ENCODE results near the gene SUSD1. TPM values are rescaled to one million over a fixed set of nuclear protein-coding genes. Genes with fewer than 3 reads are reported as not detected.

Gene SUSD1
- total and polyA plus RNA-seq, 2 of the 13 experiments (the other 11 are each of a cell fraction or from before 2014, with no cell fraction given) = 25.9 to 32.3 TPM

DNA sequence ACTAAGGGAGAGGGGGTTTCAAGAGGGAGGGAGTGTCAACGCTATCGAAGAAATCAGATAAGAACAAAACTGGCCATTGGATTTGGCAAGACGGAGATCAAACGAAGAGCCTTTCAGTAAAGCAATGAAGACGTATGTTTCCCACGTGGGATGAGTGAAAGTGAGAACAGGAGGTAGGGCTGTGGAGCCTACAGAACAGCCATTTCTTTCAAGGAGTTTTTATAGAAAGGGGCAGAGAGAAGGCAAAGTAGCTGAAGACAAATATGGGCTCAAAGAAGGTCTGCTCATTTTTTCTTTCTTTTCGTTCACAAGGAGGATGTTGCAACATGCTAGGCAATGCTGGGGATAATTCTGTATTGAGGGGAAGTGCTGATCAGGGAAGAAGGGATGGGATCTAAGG lies 98.3 kb downstream of the SUSD1 start (continued):
- no peak for TF ChIP-seq NCOA1 (CRISPR knock-in tag; IDR thresholded peaks at IDR 0.05)
- TF ChIP-seq, protein P1, sequence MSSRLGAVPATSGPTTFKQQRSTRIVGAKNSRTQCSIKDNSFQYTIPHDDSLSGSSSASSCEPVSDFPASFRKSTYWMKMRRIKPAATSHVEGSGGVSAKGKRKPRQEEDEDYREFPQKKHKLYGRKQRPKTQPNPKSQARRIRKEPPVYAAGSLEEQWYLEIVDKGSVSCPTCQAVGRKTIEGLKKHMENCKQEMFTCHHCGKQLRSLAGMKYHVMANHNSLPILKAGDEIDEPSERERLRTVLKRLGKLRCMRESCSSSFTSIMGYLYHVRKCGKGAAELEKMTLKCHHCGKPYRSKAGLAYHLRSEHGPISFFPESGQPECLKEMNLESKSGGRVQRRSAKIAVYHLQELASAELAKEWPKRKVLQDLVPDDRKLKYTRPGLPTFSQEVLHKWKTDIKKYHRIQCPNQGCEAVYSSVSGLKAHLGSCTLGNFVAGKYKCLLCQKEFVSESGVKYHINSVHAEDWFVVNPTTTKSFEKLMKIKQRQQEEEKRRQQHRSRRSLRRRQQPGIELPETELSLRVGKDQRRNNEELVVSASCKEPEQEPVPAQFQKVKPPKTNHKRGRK (CRISPR knock-in tag; IDR thresholded peaks at IDR 0.05) = no peak
- TF ChIP-seq, protein P2, sequence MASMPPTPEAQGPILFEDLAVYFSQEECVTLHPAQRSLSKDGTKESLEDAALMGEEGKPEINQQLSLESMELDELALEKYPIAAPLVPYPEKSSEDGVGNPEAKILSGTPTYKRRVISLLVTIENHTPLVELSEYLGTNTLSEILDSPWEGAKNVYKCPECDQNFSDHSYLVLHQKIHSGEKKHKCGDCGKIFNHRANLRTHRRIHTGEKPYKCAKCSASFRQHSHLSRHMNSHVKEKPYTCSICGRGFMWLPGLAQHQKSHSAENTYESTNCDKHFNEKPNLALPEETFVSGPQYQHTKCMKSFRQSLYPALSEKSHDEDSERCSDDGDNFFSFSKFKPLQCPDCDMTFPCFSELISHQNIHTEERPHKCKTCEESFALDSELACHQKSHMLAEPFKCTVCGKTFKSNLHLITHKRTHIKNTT (CRISPR knock-in tag; IDR thresholded peaks at IDR 0.05) = no peak
- TF ChIP-seq, protein P3, sequence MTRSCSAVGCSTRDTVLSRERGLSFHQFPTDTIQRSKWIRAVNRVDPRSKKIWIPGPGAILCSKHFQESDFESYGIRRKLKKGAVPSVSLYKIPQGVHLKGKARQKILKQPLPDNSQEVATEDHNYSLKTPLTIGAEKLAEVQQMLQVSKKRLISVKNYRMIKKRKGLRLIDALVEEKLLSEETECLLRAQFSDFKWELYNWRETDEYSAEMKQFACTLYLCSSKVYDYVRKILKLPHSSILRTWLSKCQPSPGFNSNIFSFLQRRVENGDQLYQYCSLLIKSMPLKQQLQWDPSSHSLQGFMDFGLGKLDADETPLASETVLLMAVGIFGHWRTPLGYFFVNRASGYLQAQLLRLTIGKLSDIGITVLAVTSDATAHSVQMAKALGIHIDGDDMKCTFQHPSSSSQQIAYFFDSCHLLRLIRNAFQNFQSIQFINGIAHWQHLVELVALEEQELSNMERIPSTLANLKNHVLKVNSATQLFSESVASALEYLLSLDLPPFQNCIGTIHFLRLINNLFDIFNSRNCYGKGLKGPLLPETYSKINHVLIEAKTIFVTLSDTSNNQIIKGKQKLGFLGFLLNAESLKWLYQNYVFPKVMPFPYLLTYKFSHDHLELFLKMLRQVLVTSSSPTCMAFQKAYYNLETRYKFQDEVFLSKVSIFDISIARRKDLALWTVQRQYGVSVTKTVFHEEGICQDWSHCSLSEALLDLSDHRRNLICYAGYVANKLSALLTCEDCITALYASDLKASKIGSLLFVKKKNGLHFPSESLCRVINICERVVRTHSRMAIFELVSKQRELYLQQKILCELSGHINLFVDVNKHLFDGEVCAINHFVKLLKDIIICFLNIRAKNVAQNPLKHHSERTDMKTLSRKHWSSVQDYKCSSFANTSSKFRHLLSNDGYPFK (CRISPR knock-in tag; IDR thresholded peaks at IDR 0.05; ENCODE audit: borderline replicate concordance) = no peak
- no peak for TF ChIP-seq ZNF143 (CRISPR knock-in tag; IDR thresholded peaks at IDR 0.05)

DNA sequence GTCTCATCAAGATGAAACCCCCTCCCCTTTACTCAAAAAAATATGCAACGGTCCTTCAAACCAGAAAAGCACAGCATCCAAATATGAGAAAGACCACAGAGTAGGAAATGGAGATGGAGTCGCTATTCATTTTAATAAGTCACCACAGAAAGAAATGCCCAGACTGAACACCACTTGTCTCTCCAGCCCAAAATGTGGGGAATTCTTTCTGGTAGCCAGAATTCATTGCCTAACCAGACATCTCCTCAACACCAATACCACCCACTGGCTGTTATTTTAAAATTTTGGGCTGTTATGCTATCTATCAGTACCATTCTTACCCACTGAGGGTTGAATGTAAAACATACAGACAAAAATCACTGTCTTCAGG lies 100.1 kb downstream of the SUSD1 start:
- H3K4me1 ChIP-seq (ENCODE audit: insufficient read depth, low read length) = peaks cover 13% of the 10 kb centered on the region
- H3K79me2 ChIP-seq (ENCODE audit: insufficient read depth, low read length) = no peaks in the 10 kb centered on the region
- no TSS peak for BruUV-seq (replicated peaks)
- in situ Hi-C loops (cut with HindIII; ENCODE audit: extremely low pct_ligation_motif_present, low pct_unique_long_range_greater_than_20kb) = loop anchor here (25.0 kb wide), 1 partner anchor 637 kb away; the partner anchor contains the start of gene INIP
- intact Hi-C loops (cut with micrococcal nuclease; ENCODE audit: unreplicated experiment) = loop anchor here (10.0 kb wide), 1 partner anchor 100 kb away; no protein-coding TSS in a partner anchor
- no peak overlapping the region for H2AFZ ChIP-seq (ENCODE audit: low read length)
- no peaks in the 10 kb centered on the region for H4K20me1 ChIP-seq (ENCODE audit: insufficient read depth, low read length)
- peaks cover 3 to 18% of the 10 kb centered on the region in 2 experiments; a peak in 3 of 5 replicates for H3K36me3 ChIP-seq (replicated peaks in 1 of 2; ENCODE audit: control insufficient read depth in 1 of 2, insufficient read depth in 2 of 2, low read length in 2 of 2)
- ATAC-seq = no peak
- H3K4me3 ChIP-seq (replicated peaks in 1 of 3; ENCODE audit: insufficient read depth in 1 of 3, low read depth in 2 of 3, low read length in 3 of 3) = no peak overlapping the region
- H3K9ac ChIP-seq (ENCODE audit: insufficient read depth, low read depth, low read length) = no peak overlapping the region
- CTCF ChIA-PET (ENCODE audit: low intra/inter-chr PET ratio, low total read pairs) = interaction anchor here (3.3 kb wide), 1 partner anchor 315 kb away, joined by 42 read pairs; no protein-coding TSS in a partner anchor
- DNase-seq (ENCODE audit: low spot score) = no peak
- WGBS (ENCODE audit: low lambda C conversion rate) = 57% methylated on average over 2 of the region's 2 CpGs
- no peak overlapping the region for H3K27ac ChIP-seq (ENCODE audit: extremely low read length, insufficient read depth, low read length)
- FAIRE-seq = no peak
- no peaks in the 10 kb centered on the region for H3K9me3 ChIP-seq (ENCODE audit: low read length)
- H3K4me2 ChIP-seq (ENCODE audit: low read depth, low read length) = no peak overlapping the region
- POLR2A ChIA-PET = no interaction called here
- no peaks in the 10 kb centered on the region for H3K27me3 ChIP-seq (ENCODE audit: control insufficient read depth in 1 of 2, insufficient read depth in 2 of 2, low read length in 2 of 2)
- TF ChIP-seq KLF11 (CRISPR knock-in tag; IDR thresholded peaks at IDR 0.05) = no peak
- TF ChIP-seq ZNF737 (CRISPR knock-in tag; IDR thresholded peaks at IDR 0.05; ENCODE audit: borderline replicate concordance) = no peak
- no peak for TF ChIP-seq TBX3 (IDR thresholded peaks at IDR 0.05; ENCODE audit: borderline replicate concordance)
- no peak for TF ChIP-seq PHB2 (IDR thresholded peaks at IDR 0.05; ENCODE audit: partially characterized antibody)
- TF ChIP-seq ZBTB7A (CRISPR knock-in tag; IDR thresholded peaks at IDR 0.05) = no peak
- no peak for TF ChIP-seq NFKBIZ (CRISPR knock-in tag; IDR thresholded peaks at IDR 0.05)
- TF ChIP-seq, protein P4, sequence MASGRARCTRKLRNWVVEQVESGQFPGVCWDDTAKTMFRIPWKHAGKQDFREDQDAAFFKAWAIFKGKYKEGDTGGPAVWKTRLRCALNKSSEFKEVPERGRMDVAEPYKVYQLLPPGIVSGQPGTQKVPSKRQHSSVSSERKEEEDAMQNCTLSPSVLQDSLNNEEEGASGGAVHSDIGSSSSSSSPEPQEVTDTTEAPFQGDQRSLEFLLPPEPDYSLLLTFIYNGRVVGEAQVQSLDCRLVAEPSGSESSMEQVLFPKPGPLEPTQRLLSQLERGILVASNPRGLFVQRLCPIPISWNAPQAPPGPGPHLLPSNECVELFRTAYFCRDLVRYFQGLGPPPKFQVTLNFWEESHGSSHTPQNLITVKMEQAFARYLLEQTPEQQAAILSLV (CRISPR knock-in tag; IDR thresholded peaks at IDR 0.05; ENCODE audit: borderline replicate concordance) = no peak
- no peak for TF ChIP-seq GABPB1 (CRISPR knock-in tag; IDR thresholded peaks at IDR 0.05)
- no peak for TF ChIP-seq HOXA9 (CRISPR knock-in tag; IDR thresholded peaks at IDR 0.05; ENCODE audit: borderline replicate concordance)
- no peak for TF ChIP-seq ZSCAN30 (CRISPR knock-in tag; IDR thresholded peaks at IDR 0.05)
- TF ChIP-seq CEBPG (CRISPR knock-in tag; IDR thresholded peaks at IDR 0.05) = no peak
- TF ChIP-seq ARNT2 (CRISPR knock-in tag; IDR thresholded peaks at IDR 0.05; ENCODE audit: low read depth) = no peak
- TF ChIP-seq IKZF1 (IDR thresholded peaks at IDR 0.05) = no peak
- TF ChIP-seq SMAD3 (CRISPR knock-in tag; IDR thresholded peaks at IDR 0.05) = no peak

Data from HepG2 (cell line).